ENCODE data around the gene IGSF3. TPM values are rescaled to one million over a fixed set of nuclear protein-coding genes. Genes with fewer than 3 reads are reported as not detected.

Gene IGSF3
- total RNA-seq, 1 donor from 2014 or later, result 15.8 TPM

GRCh38 chr1:116690849-116691406 lies 23.4 kb upstream of the IGSF3 start:
- no peak for DNase-seq (ENCODE audit: missing footprints)
- intact Hi-C loops (cut with DNase I), result no loop called here
- no peak for ATAC-seq

- DNase-seq (ENCODE audit: missing footprints), result no peak
- intact Hi-C loops (cut with DNase I), result no loop called here
- no peak for ATAC-seq
These were observed 22.9 kb upstream of the IGSF3 start for GRCh38 chr1:116690396-116690848.

- DNase-seq (ENCODE audit: missing footprints), result peak; percentile 78
- ATAC-seq, result no peak
- intact Hi-C loops (cut with DNase I), result no loop called here
These were observed 19.3 kb upstream of the IGSF3 start for GRCh38 chr1:116686723-116687352.

- intact Hi-C loops (cut with DNase I), result no loop called here
- no peak for ATAC-seq
- no peak for DNase-seq (ENCODE audit: missing footprints)
These were observed 18.6 kb upstream of the IGSF3 start for GRCh38 chr1:116686175-116686574.

- intact Hi-C loops (cut with DNase I), result no loop called here
- ATAC-seq (no peak), DNase-seq (ENCODE audit: missing footprints) (no peak)
These were observed 17.0 kb upstream of the IGSF3 start for GRCh38 chr1:116684575-116684974.

GRCh38 chr1:116682641-116683221 lies 15.2 kb upstream of the IGSF3 start:
- intact Hi-C loops (cut with DNase I), result no loop called here
- no peak for DNase-seq (ENCODE audit: missing footprints)
- ATAC-seq, result no peak

GRCh38 chr1:116681343-116681899 lies 13.9 kb upstream of the IGSF3 start:
- intact Hi-C loops (cut with DNase I), result no loop called here
- DNase-seq (ENCODE audit: missing footprints) (no peak), ATAC-seq (no peak)

GRCh38 chr1:116680752-116681151 lies 13.2 kb upstream of the IGSF3 start:
- intact Hi-C loops (cut with DNase I), result no loop called here
- ATAC-seq (no peak), DNase-seq (ENCODE audit: missing footprints) (no peak)

GRCh38 chr1:116679828-116680628 lies 12.5 kb upstream of the IGSF3 start:
- ATAC-seq (no peak), DNase-seq (ENCODE audit: missing footprints) (no peak)
- intact Hi-C loops (cut with DNase I), result no loop called here

GRCh38 chr1:116679091-116679827 lies 11.7 kb upstream of the IGSF3 start:
- ATAC-seq (no peak), DNase-seq (ENCODE audit: missing footprints) (no peak)
- intact Hi-C loops (cut with DNase I), result no loop called here

- intact Hi-C loops (cut with DNase I), result no loop called here
- ATAC-seq (no peak), DNase-seq (ENCODE audit: missing footprints) (no peak)
These were observed 11.2 kb upstream of the IGSF3 start for GRCh38 chr1:116678732-116679090.

GRCh38 chr1:116677474-116678062 lies 10.0 kb upstream of the IGSF3 start:
- intact Hi-C loops (cut with DNase I), result no loop called here
- ATAC-seq, result no peak
- no peak for DNase-seq (ENCODE audit: missing footprints)

GRCh38 chr1:116676291-116676690 lies 8.8 kb upstream of the IGSF3 start:
- intact Hi-C loops (cut with DNase I), result no loop called here
- ATAC-seq, result no peak
- no peak for DNase-seq (ENCODE audit: missing footprints)

GRCh38 chr1:116674751-116675150 lies 7.2 kb upstream of the IGSF3 start:
- DNase-seq (ENCODE audit: missing footprints), result no peak
- no peak for ATAC-seq
- intact Hi-C loops (cut with DNase I), result no loop called here

- no peak for ATAC-seq
- no peak for DNase-seq (ENCODE audit: missing footprints)
- intact Hi-C loops (cut with DNase I), result no loop called here
These were observed 6.5 kb upstream of the IGSF3 start for GRCh38 chr1:116674011-116674531.

- ATAC-seq (peak; percentile 29), DNase-seq (ENCODE audit: missing footprints) (no peak)
- intact Hi-C loops (cut with DNase I), result loop anchor here (2.0 kb wide), 1 partner anchor 97 kb away; no protein-coding TSS in a partner anchor
These were observed 4.4 kb upstream of the IGSF3 start for GRCh38 chr1:116671912-116672311.

- intact Hi-C loops (cut with DNase I), result no loop called here
- no peak for DNase-seq (ENCODE audit: missing footprints)
- ATAC-seq, result no peak
These were observed 3.7 kb upstream of the IGSF3 start for GRCh38 chr1:116671072-116671760.

GRCh38 chr1:116668277-116668676 lies 744 bp upstream of the IGSF3 start:
- intact Hi-C loops (cut with DNase I), result no loop called here
- ATAC-seq (no peak), DNase-seq (ENCODE audit: missing footprints) (no peak)

Measured in Right ventricle myocardium inferior (tissue), 1 donor.